WERI-Rb-1 (cell line): ENCODE results near the gene DACH1.

ENCODE experiments used
- DNase-seq: peaks from one replicate; pipeline ENCODE4 v3.0.0-alpha.2; 2020
- H3K27ac ChIP-seq: fragments of 250-450 bp; sonication (Bioruptor Pico); 2 replicates; pipeline ENCODE4 v1.5.1; 2020; ENCODE audit warnings: mild to moderate bottlenecking, moderate library complexity
- H3K27me3 ChIP-seq: fragments of 250-450 bp; sonication (Bioruptor Pico); 2 replicates; pipeline ENCODE4 v1.5.1; 2021; ENCODE audit warnings: mild to moderate bottlenecking, low read depth, moderate library complexity; ENCODE audit not compliant: insufficient read depth, severe bottlenecking
- H3K36me3 ChIP-seq: fragments of 250-450 bp; sonication (Bioruptor Pico); 2 replicates; pipeline ENCODE4 v1.5.1; 2020; ENCODE audit warnings: mild to moderate bottlenecking, moderate library complexity
- H3K4me3 ChIP-seq: 2 replicates; pipeline ENCODE4 v1.5.1; 2011; ENCODE audit warnings: low read depth, mild to moderate bottlenecking, control low read depth, low read length
- H3K9me3 ChIP-seq: fragments of 250-450 bp; sonication (Bioruptor Pico); 2 replicates; pipeline ENCODE4 v1.5.1; 2021; ENCODE audit warnings: mild to moderate bottlenecking, moderate library complexity; ENCODE audit not compliant: severe bottlenecking
- CTCF ChIP-seq: IDR thresholded peaks from 2 replicates; pipeline ENCODE4 v1.5.1; 2011; ENCODE audit warnings: low read depth, mild to moderate bottlenecking, control low read depth, inconsistent platforms, low read length

Gene DACH1

GRCh38 chr13:71877256-71877653, 10.3 kb upstream of the DACH1 start:
- H3K4me3 ChIP-seq = no peak overlapping the region
- no peaks in the 10 kb centered on the region for H3K36me3 ChIP-seq
- DNase-seq = no peak
- TF ChIP-seq CTCF = no peak
- H3K9me3 ChIP-seq = no peaks in the 10 kb centered on the region
- H3K27me3 ChIP-seq = no peaks in the 10 kb centered on the region
- H3K27ac ChIP-seq = no peak overlapping the region

GRCh38 chr13:71876648-71877255, 9.7 kb upstream of the DACH1 start:
- H3K4me3 ChIP-seq = no peak overlapping the region
- DNase-seq = no peak
- no peaks in the 10 kb centered on the region for H3K27me3 ChIP-seq
- no peaks in the 10 kb centered on the region for H3K36me3 ChIP-seq
- H3K9me3 ChIP-seq = no peaks in the 10 kb centered on the region
- TF ChIP-seq CTCF = no peak
- no peak overlapping the region for H3K27ac ChIP-seq

- no peaks in the 10 kb centered on the region for H3K27me3 ChIP-seq
- H3K36me3 ChIP-seq = no peaks in the 10 kb centered on the region
- H3K4me3 ChIP-seq = no peak overlapping the region
- no peaks in the 10 kb centered on the region for H3K9me3 ChIP-seq
- no peak for DNase-seq
- no peak overlapping the region for H3K27ac ChIP-seq
- no peak for TF ChIP-seq CTCF
Observed at GRCh38 chr13:71875823-71876222, 8.8 kb upstream of the DACH1 start.

- no peaks in the 10 kb centered on the region for H3K27me3 ChIP-seq
- DNase-seq = no peak
- no peak overlapping the region for H3K27ac ChIP-seq
Observed at GRCh38 chr13:71874458-71874857, 7.5 kb upstream of the DACH1 start.

GRCh38 chr13:71873418-71874247, 6.6 kb upstream of the DACH1 start:
- Histone ChIP-seq H3K4me3 (no peak overlapping the region), H3K9me3 (no peaks in the 10 kb centered on the region), H3K27ac (no peak overlapping the region), H3K36me3 (no peaks in the 10 kb centered on the region), H3K27me3 (no peaks in the 10 kb centered on the region)
- DNase-seq = no peak
- no peak for TF ChIP-seq CTCF

More at GRCh38 chr13:71874458-71874857, 7.5 kb upstream of the DACH1 start:
- Histone ChIP-seq H3K36me3 (no peaks in the 10 kb centered on the region), H3K9me3 (no peaks in the 10 kb centered on the region), H3K4me3 (no peak overlapping the region)
- no peak for TF ChIP-seq CTCF
